ENCODE results near the gene FBXO7. TPM values are rescaled to one million over a fixed set of nuclear protein-coding genes. Genes with fewer than 3 reads are reported as not detected.
"Not testable (repeated sequence)": the region's sequence is repeated elsewhere in the genome, so short reads cannot be mapped to it uniquely, and the experiment has no call there.

Gene FBXO7
- total RNA-seq, 2 donors from 2014 or later: 82.8 to 128 TPM

- no peaks in the 10 kb centered on the region for H3K36me3 ChIP-seq
- no peak overlapping the region for H3K27ac ChIP-seq
- no peaks in the 10 kb centered on the region for H3K9me3 ChIP-seq
- 90% methylated on average over 5 of the region's 5 CpGs for WGBS
- TF ChIP-seq POLR2A (IDR thresholded peaks at IDR 0.05) (no peak), POLR2AphosphoS5 (IDR thresholded peaks at IDR 0.05) (no peak), CTCF (IDR thresholded peaks at IDR 0.05) (no peak)
- H3K27me3 ChIP-seq (replicated peaks; ENCODE audit: insufficient read depth): no peaks in the 10 kb centered on the region
- H3K4me1 ChIP-seq (replicated peaks): peaks cover 7% of the 10 kb centered on the region
- no peak for DNase-seq (ENCODE audit: low spot score)
- intact Hi-C loops (cut with DNase I): loop anchor here (10.0 kb wide), 1 partner anchor 503 kb away; no protein-coding TSS in a partner anchor
- no peak overlapping the region for H3K4me3 ChIP-seq
These were observed 3.0 kb downstream of the FBXO7 start for GRCh38 chr22:32477596-32477995.

- DNase-seq (ENCODE audit: low spot score); H3K4me1 ChIP-seq (replicated peaks); H3K4me3 ChIP-seq; H3K36me3 ChIP-seq; H3K27me3 ChIP-seq (replicated peaks; ENCODE audit: insufficient read depth); H3K27ac ChIP-seq; H3K9me3 ChIP-seq: not testable (repeated sequence)
- WGBS: 93% methylated on average over 2 of the region's 2 CpGs
- intact Hi-C loops (cut with DNase I): loop anchor here (10.0 kb wide), 1 partner anchor 504 kb away; no protein-coding TSS in a partner anchor
These were observed 3.9 kb downstream of the FBXO7 start for GRCh38 chr22:32478552-32478951.

GRCh38 chr22:32478994-32479393, 4.4 kb downstream of the FBXO7 start:
- no peak for DNase-seq (ENCODE audit: low spot score)
- no peaks in the 10 kb centered on the region for H3K36me3 ChIP-seq
- H3K9me3 ChIP-seq: no peaks in the 10 kb centered on the region
- TF ChIP-seq CTCF (IDR thresholded peaks at IDR 0.05) (no peak), POLR2A (IDR thresholded peaks at IDR 0.05) (no peak), POLR2AphosphoS5 (IDR thresholded peaks at IDR 0.05) (no peak)
- H3K27me3 ChIP-seq (replicated peaks; ENCODE audit: insufficient read depth): no peaks in the 10 kb centered on the region
- intact Hi-C loops (cut with DNase I): loop anchor here (10.0 kb wide), 1 partner anchor 504 kb away; no protein-coding TSS in a partner anchor
- no peak overlapping the region for H3K27ac ChIP-seq
- H3K4me3 ChIP-seq: no peak overlapping the region
- WGBS: 95% methylated on average over 3 of the region's 3 CpGs
- peaks cover under 1% of the 10 kb centered on the region for H3K4me1 ChIP-seq (replicated peaks)

GRCh38 chr22:32480238-32480637, 5.6 kb downstream of the FBXO7 start:
- Histone ChIP-seq H3K9me3 (no peaks in the 10 kb centered on the region), H3K4me1 (replicated peaks) (no peaks in the 10 kb centered on the region), H3K4me3 (no peak overlapping the region), H3K27ac (no peak overlapping the region), H3K27me3 (replicated peaks; ENCODE audit: insufficient read depth) (no peaks in the 10 kb centered on the region), H3K36me3 (no peaks in the 10 kb centered on the region)
- intact Hi-C loops (cut with DNase I): no loop called here
- TF ChIP-seq CTCF (IDR thresholded peaks at IDR 0.05): no peak
- no peak for TF ChIP-seq POLR2AphosphoS5 (IDR thresholded peaks at IDR 0.05)
- no peak for TF ChIP-seq POLR2A (IDR thresholded peaks at IDR 0.05)
- WGBS: 100% methylated on average over 1 of the region's 1 CpG
- no peak for DNase-seq (ENCODE audit: low spot score)

GRCh38 chr22:32482708-32483107, 8.1 kb downstream of the FBXO7 start:
- H3K4me1 ChIP-seq (replicated peaks): no peaks in the 10 kb centered on the region
- TF ChIP-seq CTCF (IDR thresholded peaks at IDR 0.05) (no peak), POLR2AphosphoS5 (IDR thresholded peaks at IDR 0.05) (no peak), POLR2A (IDR thresholded peaks at IDR 0.05) (no peak)
- H3K36me3 ChIP-seq: no peaks in the 10 kb centered on the region
- H3K27me3 ChIP-seq (replicated peaks; ENCODE audit: insufficient read depth): no peaks in the 10 kb centered on the region
- intact Hi-C loops (cut with DNase I): no loop called here
- no peak for DNase-seq (ENCODE audit: low spot score)
- no peaks in the 10 kb centered on the region for H3K9me3 ChIP-seq
- H3K4me3 ChIP-seq: no peak overlapping the region
- WGBS: 86% methylated on average over 1 of the region's 1 CpG
- no peak overlapping the region for H3K27ac ChIP-seq

All from prostate gland (tissue), 2 donors.